HepG2 (cell line): ENCODE measurements around the gene STMN3. TPM values are rescaled to one million over a fixed set of nuclear protein-coding genes. Genes with fewer than 3 reads are reported as not detected.

ENCODE experiments used
- AFF4 ChIP-seq: sonication (generic); formaldehyde crosslinking; IDR thresholded peaks from 2 replicates; pipeline ENCODE4 v1.4.0; 2020; ENCODE audit warnings: missing genetic modification reagents
- AKAP8 ChIP-seq: sonication (generic); formaldehyde crosslinking; IDR thresholded peaks from 2 replicates; pipeline ENCODE4 v1.5.1; 2020; ENCODE audit warnings: mild to moderate bottlenecking, missing genetic modification reagents
- CBX5 ChIP-seq: sonication (generic); formaldehyde crosslinking; IDR thresholded peaks from 2 replicates; pipeline ENCODE4 v1.4.0; 2020; ENCODE audit warnings: missing genetic modification reagents, borderline replicate concordance
- FIP1L1 ChIP-seq: fragments of 200-400 bp; formaldehyde crosslinking; IDR thresholded peaks from 2 replicates; pipeline ENCODE4 v1.6.1; 2018; ENCODE audit warnings: low read depth, mild to moderate bottlenecking, low read length, moderate library complexity, borderline replicate concordance; ENCODE audit not compliant: insufficient read depth
- HIVEP1 ChIP-seq: sonication (generic); formaldehyde crosslinking; IDR thresholded peaks from 2 replicates; pipeline ENCODE4 v1.4.0; 2020; ENCODE audit warnings: mild to moderate bottlenecking, missing genetic modification reagents
- IRF9 ChIP-seq: sonication (generic); formaldehyde crosslinking; IDR thresholded peaks from 2 replicates; pipeline ENCODE4 v1.8.0; 2022; ENCODE audit warnings: missing genetic modification reagents, mild to moderate bottlenecking, borderline replicate concordance
- KDM4B ChIP-seq: sonication (generic); formaldehyde crosslinking; IDR thresholded peaks from 2 replicates; pipeline ENCODE4 v1.4.0; 2020; ENCODE audit warnings: missing genetic modification reagents
- KLF11 ChIP-seq: IDR thresholded peaks from 2 replicates; pipeline ENCODE4 v1.6.1; 2016; ENCODE audit warnings: missing compliant biosample characterization
- MTERF4 ChIP-seq: sonication (generic); formaldehyde crosslinking; IDR thresholded peaks from 2 replicates; pipeline ENCODE4 v1.8.0; 2023; ENCODE audit warnings: mild to moderate bottlenecking, missing genetic modification reagents
- MXD3 ChIP-seq: IDR thresholded peaks from 2 replicates; pipeline ENCODE4 v1.6.1; 2016; ENCODE audit warnings: mild to moderate bottlenecking, missing biosample characterization, missing genetic modification reagents
- NCOA1 ChIP-seq: sonication (generic); formaldehyde crosslinking; IDR thresholded peaks from 2 replicates; pipeline ENCODE4 v1.9.0; 2021; ENCODE audit warnings: missing genetic modification reagents
- NR2C2 ChIP-seq: sonication (generic); formaldehyde crosslinking; IDR thresholded peaks from 2 replicates; pipeline ENCODE4 v1.4.0; 2020; ENCODE audit warnings: missing genetic modification reagents, mild to moderate bottlenecking, moderate library complexity, borderline replicate concordance
- PTBP1 ChIP-seq: fragments of 200-400 bp; formaldehyde crosslinking; IDR thresholded peaks from 2 replicates; pipeline ENCODE4 v1.6.1; 2018; ENCODE audit warnings: low read length, low read depth; ENCODE audit not compliant: poor library complexity, severe bottlenecking
- REPIN1 ChIP-seq: sonication (generic); formaldehyde crosslinking; IDR thresholded peaks from 2 replicates; pipeline ENCODE4 v1.8.0; 2022; ENCODE audit warnings: missing genetic modification reagents, low read depth, mild to moderate bottlenecking, borderline replicate concordance
- ZNF225 ChIP-seq: sonication (generic); formaldehyde crosslinking; IDR thresholded peaks from 2 replicates; pipeline ENCODE4 v1.4.0; 2020; ENCODE audit warnings: mild to moderate bottlenecking, missing genetic modification reagents
- ZNF484 ChIP-seq: sonication (generic); formaldehyde crosslinking; IDR thresholded peaks from 2 replicates; pipeline ENCODE4 v1.5.1; 2020; ENCODE audit warnings: mild to moderate bottlenecking, low read depth, missing genetic modification reagents, borderline replicate concordance
- ZNF674 ChIP-seq: sonication (generic); formaldehyde crosslinking; IDR thresholded peaks from 2 replicates; pipeline ENCODE4 v1.5.0; 2020; ENCODE audit warnings: low read depth, mild to moderate bottlenecking, missing genetic modification reagents
- ZNF746 ChIP-seq: sonication (generic); formaldehyde crosslinking; IDR thresholded peaks from 2 replicates; pipeline ENCODE4 v1.8.0; 2022; ENCODE audit warnings: mild to moderate bottlenecking, missing genetic modification reagents
- polyA plus RNA-seq, 8 experiments: library from polyadenylated mRNA; depleted of rRNA in 3 of 8; stranded (reverse) in 7 of 8; unstranded in 1 of 8; fragments of >200 nt; fragmentation: Illumina TruSeq in 4 of 8; extraction: Trizol in 4 of 8; gene quantifications; 2 replicates each; pipeline versions ENCODE4 v1.2.1 to v1.2.3, GENCODE V29; 2011 to 2016; ENCODE audit warnings: low read depth in 4 of 8, missing spikeins in 1 of 8, mixed read lengths in 1 of 8; ENCODE audit not compliant: insufficient read depth in 1 of 8
- total RNA-seq, 5 experiments: library from RNA; depleted of rRNA; stranded (reverse); fragments of >200 nt; fragmentation: Illumina TruSeq; extraction: Trizol; gene quantifications; 2 replicates each; pipeline ENCODE4 v1.2.3, GENCODE V29; 2016; ENCODE audit warnings: low read depth in 1 of 5
- TF ChIP-seq, protein P1 (sequence below): sonication (generic); formaldehyde crosslinking; IDR thresholded peaks from 2 replicates; pipeline ENCODE4 v1.9.0; 2021; ENCODE audit warnings: missing genetic modification reagents, borderline replicate concordance

The STMN3 gene
- total and polyA plus RNA-seq, 2 of the 13 experiments (the other 11 are each of a cell fraction or from before 2014, with no cell fraction given) = 21.0 to 48.3 TPM

GRCh38 chr20:63653041-63653973, at the start of gene STMN3 (continued):
- TF ChIP-seq REPIN1 (CRISPR knock-in tag) (peak; percentile 91), ZNF674 (CRISPR knock-in tag) (peak; percentile 87; the same call in 1 of the 2 replicates), CBX5 (CRISPR knock-in tag) (peak; percentile 98), PTBP1 (no peak), AKAP8 (CRISPR knock-in tag) (no peak), IRF9 (CRISPR knock-in tag) (peak; percentile 86), KDM4B (CRISPR knock-in tag) (peak; percentile 100), MTERF4 (CRISPR knock-in tag) (peak; percentile 99), FIP1L1 (no peak), ZNF746 (peak; percentile 96), AFF4 (CRISPR knock-in tag) (peak; percentile 87; the same call in 1 of the 2 replicates), ZNF484 (CRISPR knock-in tag) (peak; percentile 95; the same call in 1 of the 2 replicates), MXD3 (CRISPR knock-in tag) (peak; percentile 99), ZNF225 (CRISPR knock-in tag) (peak; percentile 95; the same call in 1 of the 2 replicates), NR2C2 (CRISPR knock-in tag) (peak; percentile 66; the same call in 1 of the 2 replicates), KLF11 (peak; percentile 100), HIVEP1 (CRISPR knock-in tag) (peak; percentile 87), NCOA1 (CRISPR knock-in tag) (peak; percentile 97; the same call in 1 of the 2 replicates)
- TF ChIP-seq, protein P1, sequence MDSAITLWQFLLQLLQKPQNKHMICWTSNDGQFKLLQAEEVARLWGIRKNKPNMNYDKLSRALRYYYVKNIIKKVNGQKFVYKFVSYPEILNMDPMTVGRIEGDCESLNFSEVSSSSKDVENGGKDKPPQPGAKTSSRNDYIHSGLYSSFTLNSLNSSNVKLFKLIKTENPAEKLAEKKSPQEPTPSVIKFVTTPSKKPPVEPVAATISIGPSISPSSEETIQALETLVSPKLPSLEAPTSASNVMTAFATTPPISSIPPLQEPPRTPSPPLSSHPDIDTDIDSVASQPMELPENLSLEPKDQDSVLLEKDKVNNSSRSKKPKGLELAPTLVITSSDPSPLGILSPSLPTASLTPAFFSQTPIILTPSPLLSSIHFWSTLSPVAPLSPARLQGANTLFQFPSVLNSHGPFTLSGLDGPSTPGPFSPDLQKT (CRISPR knock-in tag) = peak; percentile 99; the same call in 1 of the 2 replicates
